ENCODE measurements around the gene LRIG2. TPM values are rescaled to one million over a fixed set of nuclear protein-coding genes. Genes with fewer than 3 reads are reported as not detected.

The LRIG2 gene
- total and polyA plus RNA-seq, 3 donors from 2014 or later: 10.6 to 27.7 (median 26.0) TPM

DNA sequence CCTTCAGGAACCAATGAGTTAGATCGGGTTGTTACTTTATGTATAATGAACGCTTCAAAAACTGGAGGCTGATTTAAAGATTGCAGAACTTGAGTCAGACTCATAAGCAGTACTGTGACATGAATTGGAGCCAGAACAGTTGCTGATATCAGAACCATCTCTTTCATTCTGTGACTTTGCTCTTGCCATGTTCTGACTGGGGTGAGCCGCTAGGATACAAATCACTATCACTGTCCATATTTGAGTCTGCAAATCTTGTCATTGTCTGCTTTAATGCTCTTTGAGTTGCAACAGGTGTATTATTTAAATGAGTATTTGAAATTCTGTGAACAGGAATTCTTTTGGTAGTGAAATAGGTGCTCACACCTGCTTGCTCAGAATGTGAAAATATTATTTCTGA, 52.5 kb downstream of the LRIG2 start:
- no peak for TF ChIP-seq POLR2A (IDR thresholded peaks at IDR 0.05)
- TF ChIP-seq, protein P1, sequence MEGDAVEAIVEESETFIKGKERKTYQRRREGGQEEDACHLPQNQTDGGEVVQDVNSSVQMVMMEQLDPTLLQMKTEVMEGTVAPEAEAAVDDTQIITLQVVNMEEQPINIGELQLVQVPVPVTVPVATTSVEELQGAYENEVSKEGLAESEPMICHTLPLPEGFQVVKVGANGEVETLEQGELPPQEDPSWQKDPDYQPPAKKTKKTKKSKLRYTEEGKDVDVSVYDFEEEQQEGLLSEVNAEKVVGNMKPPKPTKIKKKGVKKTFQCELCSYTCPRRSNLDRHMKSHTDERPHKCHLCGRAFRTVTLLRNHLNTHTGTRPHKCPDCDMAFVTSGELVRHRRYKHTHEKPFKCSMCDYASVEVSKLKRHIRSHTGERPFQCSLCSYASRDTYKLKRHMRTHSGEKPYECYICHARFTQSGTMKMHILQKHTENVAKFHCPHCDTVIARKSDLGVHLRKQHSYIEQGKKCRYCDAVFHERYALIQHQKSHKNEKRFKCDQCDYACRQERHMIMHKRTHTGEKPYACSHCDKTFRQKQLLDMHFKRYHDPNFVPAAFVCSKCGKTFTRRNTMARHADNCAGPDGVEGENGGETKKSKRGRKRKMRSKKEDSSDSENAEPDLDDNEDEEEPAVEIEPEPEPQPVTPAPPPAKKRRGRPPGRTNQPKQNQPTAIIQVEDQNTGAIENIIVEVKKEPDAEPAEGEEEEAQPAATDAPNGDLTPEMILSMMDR (IDR thresholded peaks at IDR 0.05): peak in 1 of 3 experiments; percentile 2
- DNase-seq: no peak
- H3K27me3 ChIP-seq: no peaks in the 10 kb centered on the region
- no peak overlapping the region for H3K4me3 ChIP-seq
- intact Hi-C loops (cut with DNase I; ENCODE audit: low total_unique reads): no loop called here
- no peaks in the 10 kb centered on the region for H3K9me3 ChIP-seq
- H3K4me1 ChIP-seq: peaks cover 14% of the 10 kb centered on the region
- H3K27ac ChIP-seq: no peak overlapping the region
- no peaks in the 10 kb centered on the region for H3K36me3 ChIP-seq (ENCODE audit: low read depth, missing control alignments)
- 66 to 80% methylated on average over 3 of the region's 3 CpGs for WGBS, 2 donors

DNA sequence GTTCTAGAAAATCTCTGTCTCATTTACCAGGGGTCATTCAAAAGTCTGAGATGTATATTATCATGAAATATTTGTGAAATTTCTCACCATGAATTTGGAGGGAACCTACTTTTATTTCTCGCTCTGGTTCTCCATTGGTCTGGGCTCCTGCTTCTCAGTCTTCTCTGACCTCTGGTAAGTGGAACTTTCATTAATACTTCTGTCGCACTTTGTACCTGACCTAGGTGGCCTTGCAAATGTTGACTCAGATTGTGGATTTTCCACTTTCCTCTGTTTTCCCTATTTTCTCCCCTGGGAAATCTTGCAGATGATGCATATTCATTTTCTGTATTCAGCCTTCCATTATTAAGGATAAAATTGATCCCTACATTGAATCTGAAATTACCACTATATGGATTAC, 53.2 kb downstream of the LRIG2 start:
- intact Hi-C loops (cut with DNase I; ENCODE audit: low total_unique reads): no loop called here
- Histone ChIP-seq H3K4me3 (no peak overlapping the region), H3K36me3 (ENCODE audit: low read depth, missing control alignments) (no peaks in the 10 kb centered on the region), H3K27me3 (no peaks in the 10 kb centered on the region), H3K4me1 (peaks cover 14% of the 10 kb centered on the region), H3K9me3 (no peaks in the 10 kb centered on the region), H3K27ac (no peak overlapping the region)
- WGBS, 2 donors: 93 to 95% methylated on average over 2 of the region's 2 CpGs
- no peak for TF ChIP-seq POLR2A (IDR thresholded peaks at IDR 0.05)
- TF ChIP-seq, protein P1 (IDR thresholded peaks at IDR 0.05): no peak
- DNase-seq: no peak

DNA sequence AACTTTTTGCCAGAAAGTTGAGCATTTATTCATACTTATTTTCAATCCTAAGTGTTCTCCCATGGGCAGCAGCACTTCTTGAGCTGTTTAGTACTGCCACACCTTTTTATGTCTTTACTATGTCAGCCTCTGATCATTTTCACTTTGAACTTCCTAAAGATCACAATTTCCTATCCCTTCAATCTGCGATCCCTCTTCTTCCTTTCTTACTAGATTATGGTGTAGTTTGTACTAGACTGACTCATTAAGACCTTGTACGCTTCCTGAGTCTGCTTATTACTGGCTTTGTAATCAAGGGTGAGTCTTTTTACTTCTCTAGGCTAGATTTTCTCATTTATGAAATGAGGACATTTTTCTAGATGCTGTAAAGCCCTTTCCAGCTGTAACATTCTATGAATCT, 55.1 kb downstream of the LRIG2 start:
- intact Hi-C loops (cut with DNase I; ENCODE audit: low total_unique reads): no loop called here
- Histone ChIP-seq H3K27ac (no peak overlapping the region), H3K4me3 (no peak overlapping the region), H3K27me3 (no peaks in the 10 kb centered on the region), H3K9me3 (no peaks in the 10 kb centered on the region), H3K36me3 (ENCODE audit: low read depth, missing control alignments) (no peaks in the 10 kb centered on the region), H3K4me1 (peaks cover 14% of the 10 kb centered on the region)
- WGBS, 2 donors: 92% methylated on average over 2 of the region's 2 CpGs
- TF ChIP-seq, protein P1 (IDR thresholded peaks at IDR 0.05): no peak
- no peak for TF ChIP-seq POLR2A (IDR thresholded peaks at IDR 0.05)
- no peak for DNase-seq

DNA sequence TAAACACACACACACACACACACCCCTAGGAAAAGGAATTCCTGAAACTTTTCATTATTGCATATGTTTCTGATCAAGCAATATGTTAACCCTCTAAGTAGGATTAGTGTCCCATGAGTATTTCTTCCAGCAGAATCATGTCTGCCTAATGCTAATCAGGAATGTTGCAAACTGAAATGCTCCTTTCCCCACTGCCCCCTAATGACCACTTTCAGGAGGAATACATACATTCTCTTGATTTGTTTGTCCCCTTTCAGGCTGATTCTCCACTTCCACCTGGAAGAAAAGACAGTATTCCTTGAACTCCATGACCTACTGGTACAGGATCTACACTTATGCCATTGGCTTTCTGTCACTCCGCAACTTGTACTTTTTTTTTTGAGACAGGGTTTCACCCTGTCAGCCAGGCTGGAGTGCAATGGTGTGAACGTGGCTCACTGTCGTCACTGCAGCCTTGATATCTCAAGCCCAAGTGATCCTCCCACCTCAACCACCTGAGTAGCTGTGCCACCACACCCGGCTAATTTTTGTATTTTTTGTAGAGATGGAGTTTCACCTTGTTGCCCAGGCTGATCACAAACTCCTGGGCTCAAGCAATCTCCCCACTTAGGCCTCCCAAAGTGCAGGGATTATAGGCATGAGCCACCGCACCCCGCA, 56.7 kb downstream of the LRIG2 start:
- Histone ChIP-seq H3K4me1 (peaks cover 6% of the 10 kb centered on the region), H3K9me3 (no peaks in the 10 kb centered on the region), H3K4me3 (no peak overlapping the region), H3K27me3 (no peaks in the 10 kb centered on the region), H3K36me3 (ENCODE audit: low read depth, missing control alignments) (no peaks in the 10 kb centered on the region), H3K27ac (no peak overlapping the region)
- intact Hi-C loops (cut with DNase I; ENCODE audit: low total_unique reads): no loop called here
- no peak for DNase-seq
- WGBS, 2 donors: 84 to 88% methylated on average over 6 of the region's 6 CpGs
- TF ChIP-seq, protein P1 (IDR thresholded peaks at IDR 0.05): no peak
- no peak for TF ChIP-seq POLR2A (IDR thresholded peaks at IDR 0.05)

DNA sequence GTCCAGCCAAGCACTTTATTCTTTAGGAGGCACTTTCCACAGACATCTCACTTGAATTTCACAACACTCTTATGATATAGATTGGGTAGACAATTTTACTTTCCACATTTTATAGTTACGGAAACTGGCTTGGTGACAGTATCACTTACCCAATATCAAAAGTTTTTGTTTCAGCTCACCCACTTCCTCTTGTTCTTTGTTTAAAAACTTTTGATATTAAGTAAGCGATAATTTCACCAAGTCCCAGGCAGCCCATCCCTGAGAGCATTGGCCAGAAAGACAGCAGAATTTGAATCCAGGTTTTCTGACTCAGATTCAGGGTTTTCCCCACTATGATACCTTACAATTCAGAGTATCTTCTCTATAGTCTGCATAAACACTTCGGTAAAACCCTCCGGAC, 60.0 kb downstream of the LRIG2 start:
- TF ChIP-seq, protein P1 (IDR thresholded peaks at IDR 0.05): no peak
- TF ChIP-seq POLR2A (IDR thresholded peaks at IDR 0.05): no peak
- H3K4me1 ChIP-seq: peaks cover 3% of the 10 kb centered on the region
- H3K9me3 ChIP-seq: no peaks in the 10 kb centered on the region
- no peak overlapping the region for H3K27ac ChIP-seq
- 85 to 94% methylated on average over 4 of the region's 4 CpGs for WGBS, 2 donors
- no peaks in the 10 kb centered on the region for H3K27me3 ChIP-seq
- H3K36me3 ChIP-seq (ENCODE audit: low read depth, missing control alignments): no peaks in the 10 kb centered on the region
- H3K4me3 ChIP-seq: no peak overlapping the region
- DNase-seq: no peak
- intact Hi-C loops (cut with DNase I; ENCODE audit: low total_unique reads): no loop called here

Measured in testis (tissue), 3 donors.